DOHH2 (cell line): ENCODE results near the gene PLAA.

Experiments used
- CTCF ChIP-seq: fragments of 200-600 bp; sonication (generic); IDR thresholded peaks from one replicate; pipeline ENCODE4 v1.5.1; 2014; ENCODE audit warnings: antibody characterized with exemption, mild to moderate bottlenecking, low read depth, low read length; ENCODE audit not compliant: poor library complexity, severe bottlenecking
- EZH2phosphoT487 ChIP-seq: fragments of 200-600 bp; sonication (generic); IDR thresholded peaks from 2 replicates; pipeline ENCODE4 v1.6.1; 2017; ENCODE audit warnings: borderline replicate concordance, mild to moderate bottlenecking, antibody characterized with exemption, low read length, moderate library complexity, mixed read lengths

GRCh38 chr9:26995810-26996209, 48.8 kb upstream of the PLAA start:
- no peak for TF ChIP-seq EZH2phosphoT487
- no peak for TF ChIP-seq CTCF
